HepG2 (cell line): Measurements from ENCODE around the gene SNRPD3. TPM values are rescaled to one million over a fixed set of nuclear protein-coding genes. Genes with fewer than 3 reads are reported as not detected.
"Not testable (repeated sequence)": the region's sequence is repeated elsewhere in the genome, so short reads cannot be mapped to it uniquely, and the experiment has no call there.

Source experiments
- ATAC-seq: fragments of 200-7000 bp; cut with Tn5 transposase; 3 replicates; pipeline ENCODE4 v1.9.1; 2020; ENCODE audit warnings: mild to moderate bottlenecking, moderate library complexity
- BruUV-seq: library from RNA; stranded (reverse); fragments of 400-500 nt; replicated peaks from 2 replicates; lab custom pipeline; 2021; lab: Mats Ljungman, UMichigan
- CTCF ChIA-PET: fragments of 300-600 bp; formaldehyde crosslinking; extraction: SDS; loops from one replicate; lab custom pipeline; 2021; ENCODE audit warnings: low total read pairs, inconsistent platforms, low intra/inter-chr PET ratio; lab: Yijun Ruan, JAX
- POLR2A ChIA-PET: fragments of 350-600 bp; sonication (Branson Sonifier 250); formaldehyde crosslinking; loops from one replicate; lab custom pipeline; 2020; ENCODE audit warnings: antibody characterized with exemption, inconsistent platforms; lab: Yijun Ruan, JAX
- DNase-seq: peaks from one replicate; pipeline ENCODE4 v3.0.0-alpha.2; 2015; ENCODE audit warnings: low spot score
- FAIRE-seq: peaks from 3 replicates; lab custom pipeline; 2011; peaks lifted over from hg19 to GRCh38; lab: Jason Lieb, UNC
- H2AFZ ChIP-seq: one replicate; pipeline ENCODE4 v1.6.1; 2011; ENCODE audit warnings: low read length, inconsistent platforms
- H3K27ac ChIP-seq: fragments of 300-600 bp; 3 replicates; pipeline ENCODE4 v1.8.0; 2011; ENCODE audit warnings: mixed run types, mild to moderate bottlenecking, mixed read lengths, low read length, inconsistent platforms; ENCODE audit not compliant: insufficient read depth; ENCODE audit errors: extremely low read length
- H3K27me3 ChIP-seq, 2 experiments: fragments of 200-600 bp in 1 of 2; 2 replicates in 1 of 2; 3 replicates in 1 of 2; pipeline versions ENCODE4 v1.6.0 to v1.8.0; 2011; ENCODE audit warnings: low read length in 2 of 2, mild to moderate bottlenecking in 2 of 2, moderate library complexity in 2 of 2, inconsistent platforms in 1 of 2; ENCODE audit not compliant: insufficient read depth in 2 of 2, control insufficient read depth in 1 of 2
- H3K36me3 ChIP-seq, 2 experiments: fragments of 200-600 bp in 1 of 2; replicated peaks in 1 of 2; 2 replicates in 1 of 2; 3 replicates in 1 of 2; pipeline versions ENCODE4 v1.5.1 to v1.8.0; 2011; ENCODE audit warnings: low read length in 2 of 2, inconsistent platforms in 1 of 2; ENCODE audit not compliant: insufficient read depth in 2 of 2, control insufficient read depth in 1 of 2
- H3K4me1 ChIP-seq: 2 replicates; pipeline ENCODE4 v1.5.1; 2012; ENCODE audit warnings: low read length, inconsistent platforms; ENCODE audit not compliant: insufficient read depth
- H3K4me2 ChIP-seq: 2 replicates; pipeline ENCODE4 v1.6.0; 2011; ENCODE audit warnings: low read depth, low read length, inconsistent platforms
- H3K4me3 ChIP-seq, 3 experiments: fragments of 200-600 bp in 1 of 3; sonication (generic), shearing (Covaris generic) in 1 of 3; replicated peaks in 1 of 3; 2 replicates each; pipeline ENCODE4 v1.5.1; 2011 to 2016; ENCODE audit warnings: low read length in 3 of 3, inconsistent platforms in 2 of 3, low read depth in 2 of 3, mild to moderate bottlenecking in 2 of 3, control low read depth in 1 of 3, mixed read lengths in 1 of 3; ENCODE audit not compliant: insufficient read depth in 1 of 3
- H3K79me2 ChIP-seq: one replicate; pipeline ENCODE4 v1.6.1; 2011; ENCODE audit warnings: low read length, inconsistent platforms; ENCODE audit not compliant: insufficient read depth
- H3K9ac ChIP-seq: 2 replicates; pipeline ENCODE4 v1.6.0; 2011; ENCODE audit warnings: mild to moderate bottlenecking, low read depth, low read length, inconsistent platforms; ENCODE audit not compliant: insufficient read depth
- H3K9me3 ChIP-seq: 2 replicates; pipeline ENCODE4 v1.5.1; 2012; ENCODE audit warnings: mild to moderate bottlenecking, low read length
- H4K20me1 ChIP-seq: 2 replicates; pipeline ENCODE4 v1.6.0; 2011; ENCODE audit warnings: inconsistent platforms, mild to moderate bottlenecking, low read length, moderate library complexity; ENCODE audit not compliant: insufficient read depth
- CHD4 ChIP-seq: fragments of 200-600 bp; sonication (generic); IDR thresholded peaks from 2 replicates; pipeline ENCODE4 v1.7.0; 2017; ENCODE audit warnings: mild to moderate bottlenecking, low read length, borderline replicate concordance
- HNF4G ChIP-seq, 2 experiments: sonication (generic) in 1 of 2; formaldehyde crosslinking in 1 of 2; IDR thresholded peaks; 2 replicates each; pipeline versions ENCODE4 v1.4.0 to v1.6.1; 2011 to 2020; ENCODE audit warnings: borderline replicate concordance in 2 of 2, low read depth in 2 of 2, mild to moderate bottlenecking in 2 of 2, low read length in 1 of 2, missing genetic modification reagents in 1 of 2, moderate library complexity in 1 of 2
- PAXIP1 ChIP-seq: sonication (generic); formaldehyde crosslinking; conservative IDR thresholded peaks from 2 replicates; pipeline ENCODE4 v1.4.0; 2020; ENCODE audit warnings: mild to moderate bottlenecking, missing genetic modification reagents, moderate library complexity
- ZBTB43 ChIP-seq: sonication (generic); formaldehyde crosslinking; conservative IDR thresholded peaks from 2 replicates; pipeline ENCODE4 v1.4.0; 2020; ENCODE audit warnings: missing genetic modification reagents
- ZNF687 ChIP-seq: sonication (generic); formaldehyde crosslinking; IDR thresholded peaks from 2 replicates; pipeline ENCODE4 v1.5.1; 2020; ENCODE audit warnings: mild to moderate bottlenecking, missing genetic modification reagents, moderate library complexity
- WGBS: methylation state at CpG from one replicate; pipeline ENCODE4 v1.1.6; 2017; ENCODE audit warnings: low lambda C conversion rate; 5-methylcytosine and 5-hydroxymethylcytosine counted together
- in situ Hi-C: cut with HindIII; loops from 2 replicates; pipeline ENCODE4 v1.10.0; 2017; ENCODE audit warnings: low pct_unique_long_range_greater_than_20kb; ENCODE audit not compliant: extremely low pct_ligation_motif_present
- intact Hi-C: fragments of 100-400 bp; cut with micrococcal nuclease; formaldehyde crosslinking; loops from one replicate; pipeline ENCODE4 v1.10.0; 2022; ENCODE audit not compliant: unreplicated experiment
- polyA plus RNA-seq, 8 experiments: library from polyadenylated mRNA; depleted of rRNA in 3 of 8; stranded (reverse) in 7 of 8; unstranded in 1 of 8; fragments of >200 nt; fragmentation: Illumina TruSeq in 4 of 8; extraction: Trizol in 4 of 8; gene quantifications; 2 replicates each; pipeline versions ENCODE4 v1.2.1 to v1.2.3, GENCODE V29; 2011 to 2016; ENCODE audit warnings: low read depth in 4 of 8, missing spikeins in 1 of 8, mixed read lengths in 1 of 8; ENCODE audit not compliant: insufficient read depth in 1 of 8
- total RNA-seq, 5 experiments: library from RNA; depleted of rRNA; stranded (reverse); fragments of >200 nt; fragmentation: Illumina TruSeq; extraction: Trizol; gene quantifications; 2 replicates each; pipeline ENCODE4 v1.2.3, GENCODE V29; 2016; ENCODE audit warnings: low read depth in 1 of 5
- TF ChIP-seq, protein P1 (sequence below): sonication (generic); formaldehyde crosslinking; IDR thresholded peaks from 2 replicates; pipeline ENCODE4 v1.5.0; 2020; ENCODE audit warnings: mild to moderate bottlenecking, missing genetic modification reagents, borderline replicate concordance

SNRPD3 gene
- total and polyA plus RNA-seq, 2 of the 13 experiments (the other 11 are each of a cell fraction or from before 2014, with no cell fraction given), result 110 to 209 TPM

- DNase-seq; H3K79me2 ChIP-seq; FAIRE-seq; H4K20me1 ChIP-seq; H2AFZ ChIP-seq; H3K27me3 ChIP-seq; H3K9me3 ChIP-seq; in situ Hi-C loops; CTCF ChIA-PET; BruUV-seq; H3K36me3 ChIP-seq; TF ChIP-seq HNF4G (IDR thresholded peaks at IDR 0.05; ENCODE audit: borderline replicate concordance, low read depth, low read length): not testable (repeated sequence)
- POLR2A ChIA-PET, result interaction anchor here (0.7 to 4.1 kb wide), 12 partner anchors 9 to 96 kb away, joined by 3 to 76 read pairs (median 6); partner anchors contain the start of genes GUCD1 and LRRC75B
- Histone ChIP-seq H3K4me3 (peak overlapping the region in 2 of 3 experiments; percentile 68 to 80; a peak in 5 of 6 replicates), H3K4me1 (peaks cover 40% of the 10 kb centered on the region), H3K4me2 (peak overlapping the region; percentile 78), H3K27ac (peak overlapping the region; percentile 82), H3K9ac (peak overlapping the region; percentile 63)
- WGBS, result under 1% methylated on average over 11 of the region's 11 CpGs
- ATAC-seq, result peak; percentile 60
- intact Hi-C loops, result loop anchor here (2.0 kb wide), 1 partner anchor 51 kb away; no protein-coding TSS in a partner anchor
- peak; percentile 50; the same call in 1 of the 2 replicates for TF ChIP-seq CHD4
- TF ChIP-seq HNF4G (CRISPR knock-in tag; IDR thresholded peaks at IDR 0.05; ENCODE audit: borderline replicate concordance, low read depth), result peak; percentile 45; the same call in 1 of the 2 replicates
- TF ChIP-seq, protein P1, sequence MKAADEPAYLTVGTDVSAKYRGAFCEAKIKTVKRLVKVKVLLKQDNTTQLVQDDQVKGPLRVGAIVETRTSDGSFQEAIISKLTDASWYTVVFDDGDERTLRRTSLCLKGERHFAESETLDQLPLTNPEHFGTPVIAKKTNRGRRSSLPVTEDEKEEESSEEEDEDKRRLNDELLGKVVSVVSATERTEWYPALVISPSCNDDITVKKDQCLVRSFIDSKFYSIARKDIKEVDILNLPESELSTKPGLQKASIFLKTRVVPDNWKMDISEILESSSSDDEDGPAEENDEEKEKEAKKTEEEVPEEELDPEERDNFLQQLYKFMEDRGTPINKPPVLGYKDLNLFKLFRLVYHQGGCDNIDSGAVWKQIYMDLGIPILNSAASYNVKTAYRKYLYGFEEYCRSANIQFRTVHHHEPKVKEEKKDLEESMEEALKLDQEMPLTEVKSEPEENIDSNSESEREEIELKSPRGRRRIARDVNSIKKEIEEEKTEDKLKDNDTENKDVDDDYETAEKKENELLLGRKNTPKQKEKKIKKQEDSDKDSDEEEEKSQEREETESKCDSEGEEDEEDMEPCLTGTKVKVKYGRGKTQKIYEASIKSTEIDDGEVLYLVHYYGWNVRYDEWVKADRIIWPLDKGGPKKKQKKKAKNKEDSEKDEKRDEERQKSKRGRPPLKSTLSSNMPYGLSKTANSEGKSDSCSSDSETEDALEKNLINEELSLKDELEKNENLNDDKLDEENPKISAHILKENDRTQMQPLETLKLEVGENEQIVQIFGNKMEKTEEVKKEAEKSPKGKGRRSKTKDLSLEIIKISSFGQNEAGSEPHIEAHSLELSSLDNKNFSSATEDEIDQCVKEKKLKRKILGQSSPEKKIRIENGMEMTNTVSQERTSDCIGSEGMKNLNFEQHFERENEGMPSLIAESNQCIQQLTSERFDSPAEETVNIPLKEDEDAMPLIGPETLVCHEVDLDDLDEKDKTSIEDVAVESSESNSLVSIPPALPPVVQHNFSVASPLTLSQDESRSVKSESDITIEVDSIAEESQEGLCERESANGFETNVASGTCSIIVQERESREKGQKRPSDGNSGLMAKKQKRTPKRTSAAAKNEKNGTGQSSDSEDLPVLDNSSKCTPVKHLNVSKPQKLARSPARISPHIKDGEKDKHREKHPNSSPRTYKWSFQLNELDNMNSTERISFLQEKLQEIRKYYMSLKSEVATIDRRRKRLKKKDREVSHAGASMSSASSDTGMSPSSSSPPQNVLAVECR (CRISPR knock-in tag), result 0 out of 2 replicates have a peak, but pooled peaks have one; percentile 34
- TF ChIP-seq PAXIP1, result peak; percentile 31; the same call in 1 of the 2 replicates
- 0 out of 2 replicates have a peak, but pooled peaks have one; percentile 26 for TF ChIP-seq ZBTB43 (CRISPR knock-in tag)
- peak; percentile 76 for TF ChIP-seq ZNF687 (CRISPR knock-in tag)
Observed at GRCh38 chr22:24602105-24602749, 46.4 kb downstream of the SNRPD3 start.
